ENCODE measurements around the gene DSN1.

DSN1 gene

GRCh38 chr20:36778831-36779655 lies 5.5 kb upstream of the DSN1 start:
- Histone ChIP-seq H2BK12ac (ENCODE audit: low read length) (no peak overlapping the region), H2BK120ac (ENCODE audit: low read depth, low read length) (no peak overlapping the region), H3K18ac (ENCODE audit: low read length) (no peak overlapping the region), H3K9ac (ENCODE audit: low read depth, low read length, poor library complexity) (no peak overlapping the region), H3K4me3 (ENCODE audit: low read length in 2 of 2) (no peak overlapping the region), H3K23ac (ENCODE audit: low read depth, low read length, poor library complexity) (no peak overlapping the region), H3K4me2 (ENCODE audit: insufficient read depth, low read length, poor library complexity, severe bottlenecking) (no peak overlapping the region), H3K27ac (replicated peaks; ENCODE audit: low read length) (no peak overlapping the region), H3K4ac (ENCODE audit: low read length) (no peak overlapping the region), H3K9me3 (replicated peaks in 1 of 2; ENCODE audit: control insufficient read depth in 2 of 2, insufficient read depth in 1 of 2, low read depth in 1 of 2, low read length in 2 of 2) (no peaks in the 10 kb centered on the region), H3K79me1 (ENCODE audit: low read depth, low read length) (no peaks in the 10 kb centered on the region), H3K14ac (ENCODE audit: low read length) (no peak overlapping the region), H3K36me3 (replicated peaks in 1 of 2; ENCODE audit: control insufficient read depth in 2 of 2, insufficient read depth in 2 of 2, low read length in 2 of 2) (peaks cover 3 to 21% of the 10 kb centered on the region in 2 donors), H2BK5ac (ENCODE audit: low read length) (no peak overlapping the region), H4K91ac (ENCODE audit: low read depth, low read length, poor library complexity) (no peak overlapping the region), H2BK15ac (ENCODE audit: low read length) (no peak overlapping the region), H3K4me1 (ENCODE audit: control insufficient read depth in 2 of 2, insufficient read depth in 1 of 2, low read depth in 1 of 2, low read length in 2 of 2) (peaks cover 0 to 2% of the 10 kb centered on the region in 2 donors), H2AK5ac (ENCODE audit: low read depth, low read length) (no peak overlapping the region), H4K8ac (ENCODE audit: low read depth, low read length) (no peak overlapping the region), H3K27me3 (ENCODE audit: control insufficient read depth in 3 of 3, insufficient read depth in 3 of 3, low read depth in 1 of 3, low read length in 3 of 3) (no peaks in the 10 kb centered on the region), H2AFZ (ENCODE audit: low read length) (no peak overlapping the region)
- WGBS, 2 donors (ENCODE audit: extremely low coverage in 2 of 2, insufficient read length in 2 of 2, insufficient replicate concordance in 1 of 2): no CpG with 5 or more reads among the region's 3 CpGs
- no peak for DNase-seq (ENCODE audit: low spot score)

GRCh38 chr20:36777576-36777975 lies 4.0 kb upstream of the DSN1 start:
- no peak overlapping the region for H2BK12ac ChIP-seq (ENCODE audit: low read length)
- peaks cover 2 to 4% of the 10 kb centered on the region in 2 donors for H3K4me1 ChIP-seq (ENCODE audit: control insufficient read depth in 2 of 2, insufficient read depth in 1 of 2, low read depth in 1 of 2, low read length in 2 of 2)
- H2BK120ac ChIP-seq (ENCODE audit: low read depth, low read length): no peak overlapping the region
- H3K23ac ChIP-seq (ENCODE audit: low read depth, low read length, poor library complexity): no peak overlapping the region
- H2AK5ac ChIP-seq (ENCODE audit: low read depth, low read length): no peak overlapping the region
- no peak overlapping the region for H3K18ac ChIP-seq (ENCODE audit: low read length)
- H3K9me3 ChIP-seq (replicated peaks in 1 of 2; ENCODE audit: control insufficient read depth in 2 of 2, insufficient read depth in 1 of 2, low read depth in 1 of 2, low read length in 2 of 2): no peaks in the 10 kb centered on the region
- no peak overlapping the region for H2BK5ac ChIP-seq (ENCODE audit: low read length)
- no peak overlapping the region for H3K4me3 ChIP-seq (ENCODE audit: low read length in 2 of 2)
- no peak overlapping the region for H2AFZ ChIP-seq (ENCODE audit: low read length)
- H4K91ac ChIP-seq (ENCODE audit: low read depth, low read length, poor library complexity): no peak overlapping the region
- H3K79me1 ChIP-seq (ENCODE audit: low read depth, low read length): peaks cover 2% of the 10 kb centered on the region
- DNase-seq (ENCODE audit: low spot score): no peak
- no peak overlapping the region for H4K8ac ChIP-seq (ENCODE audit: low read depth, low read length)
- H3K27ac ChIP-seq (replicated peaks; ENCODE audit: low read length): no peak overlapping the region
- no peak overlapping the region for H3K4me2 ChIP-seq (ENCODE audit: insufficient read depth, low read length, poor library complexity, severe bottlenecking)
- H3K9ac ChIP-seq (ENCODE audit: low read depth, low read length, poor library complexity): no peak overlapping the region
- peaks cover 0 to 6% of the 10 kb centered on the region in 2 donors for H3K36me3 ChIP-seq (replicated peaks in 1 of 2; ENCODE audit: control insufficient read depth in 2 of 2, insufficient read depth in 2 of 2, low read length in 2 of 2)
- H3K4ac ChIP-seq (ENCODE audit: low read length): no peak overlapping the region
- H3K27me3 ChIP-seq (ENCODE audit: control insufficient read depth in 3 of 3, insufficient read depth in 3 of 3, low read depth in 1 of 3, low read length in 3 of 3): no peaks in the 10 kb centered on the region
- no peak overlapping the region for H2BK15ac ChIP-seq (ENCODE audit: low read length)
- H3K14ac ChIP-seq (ENCODE audit: low read length): no peak overlapping the region
- no CpG with 5 or more reads among the region's 3 CpGs for WGBS, 2 donors (ENCODE audit: extremely low coverage in 2 of 2, insufficient read length in 2 of 2, insufficient replicate concordance in 1 of 2)

GRCh38 chr20:36777167-36777566 lies 3.6 kb upstream of the DSN1 start:
- no peak overlapping the region for H3K9ac ChIP-seq (ENCODE audit: low read depth, low read length, poor library complexity)
- no CpG with 5 or more reads among the region's 3 CpGs for WGBS, 2 donors (ENCODE audit: extremely low coverage in 2 of 2, insufficient read length in 2 of 2, insufficient replicate concordance in 1 of 2)
- no peak overlapping the region for H2BK15ac ChIP-seq (ENCODE audit: low read length)
- H2BK120ac ChIP-seq (ENCODE audit: low read depth, low read length): no peak overlapping the region
- peaks cover 3 to 4% of the 10 kb centered on the region in 2 donors for H3K4me1 ChIP-seq (ENCODE audit: control insufficient read depth in 2 of 2, insufficient read depth in 1 of 2, low read depth in 1 of 2, low read length in 2 of 2)
- no peak overlapping the region for H2AFZ ChIP-seq (ENCODE audit: low read length)
- no peak overlapping the region for H3K18ac ChIP-seq (ENCODE audit: low read length)
- no peak overlapping the region for H2BK12ac ChIP-seq (ENCODE audit: low read length)
- DNase-seq (ENCODE audit: low spot score): no peak
- no peak overlapping the region for H3K23ac ChIP-seq (ENCODE audit: low read depth, low read length, poor library complexity)
- H4K8ac ChIP-seq (ENCODE audit: low read depth, low read length): no peak overlapping the region
- no peak overlapping the region for H4K91ac ChIP-seq (ENCODE audit: low read depth, low read length, poor library complexity)
- H3K14ac ChIP-seq (ENCODE audit: low read length): no peak overlapping the region
- H3K27ac ChIP-seq (replicated peaks; ENCODE audit: low read length): no peak overlapping the region
- no peak overlapping the region for H3K4ac ChIP-seq (ENCODE audit: low read length)
- H3K4me2 ChIP-seq (ENCODE audit: insufficient read depth, low read length, poor library complexity, severe bottlenecking): no peak overlapping the region
- H3K9me3 ChIP-seq (replicated peaks in 1 of 2; ENCODE audit: control insufficient read depth in 2 of 2, insufficient read depth in 1 of 2, low read depth in 1 of 2, low read length in 2 of 2): no peaks in the 10 kb centered on the region
- H3K36me3 ChIP-seq (replicated peaks in 1 of 2; ENCODE audit: control insufficient read depth in 2 of 2, insufficient read depth in 2 of 2, low read length in 2 of 2): peaks cover 0 to 2% of the 10 kb centered on the region in 2 donors
- H3K79me1 ChIP-seq (ENCODE audit: low read depth, low read length): peaks cover 2% of the 10 kb centered on the region
- H2BK5ac ChIP-seq (ENCODE audit: low read length): no peak overlapping the region
- no peaks in the 10 kb centered on the region for H3K27me3 ChIP-seq (ENCODE audit: control insufficient read depth in 3 of 3, insufficient read depth in 3 of 3, low read depth in 1 of 3, low read length in 3 of 3)
- no peak overlapping the region for H2AK5ac ChIP-seq (ENCODE audit: low read depth, low read length)
- H3K4me3 ChIP-seq (ENCODE audit: low read length in 2 of 2): no peak overlapping the region

- no peaks in the 10 kb centered on the region for H3K9me3 ChIP-seq (replicated peaks in 1 of 2; ENCODE audit: control insufficient read depth in 2 of 2, insufficient read depth in 1 of 2, low read depth in 1 of 2, low read length in 2 of 2)
- H2BK15ac ChIP-seq (ENCODE audit: low read length): no peak overlapping the region
- H3K9ac ChIP-seq (ENCODE audit: low read depth, low read length, poor library complexity): no peak overlapping the region
- H3K14ac ChIP-seq (ENCODE audit: low read length): no peak overlapping the region
- H2BK12ac ChIP-seq (ENCODE audit: low read length): no peak overlapping the region
- no peak overlapping the region for H3K4me3 ChIP-seq (ENCODE audit: low read length in 2 of 2)
- no peak overlapping the region for H2AK5ac ChIP-seq (ENCODE audit: low read depth, low read length)
- no peak overlapping the region for H4K91ac ChIP-seq (ENCODE audit: low read depth, low read length, poor library complexity)
- no peak overlapping the region for H4K8ac ChIP-seq (ENCODE audit: low read depth, low read length)
- no peak for DNase-seq (ENCODE audit: low spot score)
- H3K27ac ChIP-seq (replicated peaks; ENCODE audit: low read length): no peak overlapping the region
- no peak overlapping the region for H2BK5ac ChIP-seq (ENCODE audit: low read length)
- H3K18ac ChIP-seq (ENCODE audit: low read length): no peak overlapping the region
- H3K27me3 ChIP-seq (ENCODE audit: control insufficient read depth in 3 of 3, insufficient read depth in 3 of 3, low read depth in 1 of 3, low read length in 3 of 3): no peaks in the 10 kb centered on the region
- no peak overlapping the region for H3K4me2 ChIP-seq (ENCODE audit: insufficient read depth, low read length, poor library complexity, severe bottlenecking)
- H3K36me3 ChIP-seq (replicated peaks in 1 of 2; ENCODE audit: control insufficient read depth in 2 of 2, insufficient read depth in 2 of 2, low read length in 2 of 2): peaks cover 0 to 9% of the 10 kb centered on the region in 2 donors
- H2BK120ac ChIP-seq (ENCODE audit: low read depth, low read length): no peak overlapping the region
- H2AFZ ChIP-seq (ENCODE audit: low read length): no peak overlapping the region
- WGBS, 2 donors (ENCODE audit: extremely low coverage in 2 of 2, insufficient read length in 2 of 2, insufficient replicate concordance in 1 of 2): no CpG with 5 or more reads among the region's 3 CpGs
- H3K4me1 ChIP-seq (ENCODE audit: control insufficient read depth in 2 of 2, insufficient read depth in 1 of 2, low read depth in 1 of 2, low read length in 2 of 2): peaks cover 3 to 4% of the 10 kb centered on the region in 2 donors
- no peak overlapping the region for H3K4ac ChIP-seq (ENCODE audit: low read length)
- H3K79me1 ChIP-seq (ENCODE audit: low read depth, low read length): peaks cover 2% of the 10 kb centered on the region
- no peak overlapping the region for H3K23ac ChIP-seq (ENCODE audit: low read depth, low read length, poor library complexity)
These were observed 2.3 kb upstream of the DSN1 start for GRCh38 chr20:36775826-36776225.
